K562 treated with DMSO at 1 percent for 4 hours (cell line): ENCODE measurements around the gene PODN. TPM values are rescaled to one million over a fixed set of nuclear protein-coding genes. Genes with fewer than 3 reads are reported as not detected.

Source experiments
- total RNA-seq: library from RNA; unstranded; fragments of 300-600 nt; gene quantifications from 2 replicates; pipeline ENCODE4 v1.2.3, GENCODE V29; 2022; ENCODE audit not compliant: insufficient read depth

PODN gene
- total RNA-seq, result not detected in 2 replicates

DNA sequence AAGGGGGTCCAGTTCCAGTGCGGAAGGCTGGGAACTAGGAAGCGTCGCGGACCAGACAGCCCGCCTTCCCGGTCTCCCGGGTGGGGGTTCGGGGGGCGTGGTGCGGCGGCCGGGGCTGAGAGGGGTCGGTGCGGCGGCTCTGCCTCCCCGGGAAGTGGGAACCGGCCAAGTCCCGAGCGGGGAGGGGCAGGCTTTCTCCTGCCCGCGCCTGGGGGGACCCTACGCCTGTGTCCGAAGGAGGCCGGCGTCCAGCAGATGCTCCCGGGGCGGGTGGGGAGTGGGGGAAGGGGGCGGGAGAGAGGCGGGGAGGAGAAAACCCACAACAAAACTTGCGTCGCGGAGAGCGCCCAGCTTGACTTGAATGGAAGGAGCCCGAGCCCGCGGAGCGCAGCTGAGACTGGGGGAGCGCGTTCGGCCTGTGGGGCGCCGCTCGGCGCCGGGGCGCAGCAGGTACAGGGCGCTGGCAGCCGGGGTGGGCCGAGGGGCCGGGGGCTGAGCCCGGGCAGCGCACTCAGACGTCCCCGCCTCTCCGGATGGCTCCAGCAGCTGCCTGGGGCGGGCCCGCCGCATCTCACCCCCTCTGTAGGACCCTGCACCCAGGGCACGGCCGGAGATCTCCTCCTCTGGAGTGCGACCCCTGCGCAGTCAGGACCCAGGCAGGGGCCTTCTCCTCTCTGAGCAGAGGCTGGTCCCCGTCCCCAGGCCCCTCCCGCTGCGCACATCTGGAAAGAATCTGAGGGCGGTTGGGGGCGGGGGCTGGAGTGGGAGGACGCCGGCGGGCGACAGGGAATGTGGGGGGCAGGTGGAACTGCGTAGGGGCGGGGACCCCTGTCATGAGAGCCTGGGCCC lies at the start of gene PODN:
Gene PODN, plus strand, starts transcription at position 355 of the 849 bp plus-strand sequence. CDS start 7,643 bp downstream, outside the sequence.

Other genes starting within 250 kb of the PODN start
- gene ZYG11A, start 219.5 kb upstream of the PODN start, total RNA-seq, result 3.2 and 4.3 TPM in 2 replicates
- 2.8 and 5.9 TPM in 2 replicates for gene ECHDC2, start 140.5 kb upstream of the PODN start, total RNA-seq
- 79.9 and 83.9 TPM in 2 replicates for gene SCP2, start 134.9 kb upstream of the PODN start, total RNA-seq
- not detected in 2 replicates for gene SLC1A7, start 80.4 kb downstream of the PODN start, total RNA-seq
- gene CPT2, start 134.6 kb downstream of the PODN start, total RNA-seq, result 23.3 and 25.6 TPM in 2 replicates
- gene CZIB, start 158.4 kb downstream of the PODN start, total RNA-seq, result 55.2 and 62.4 TPM in 2 replicates
- gene MAGOH, start 176.3 kb downstream of the PODN start, total RNA-seq, result 102 and 139 TPM in 2 replicates